GM06990 (cell line): ENCODE measurements around the gene EHBP1.

ENCODE experiments used
- DNase-seq: peaks from one replicate; pipeline ENCODE4 v3.0.0-alpha.2; 2011; ENCODE audit not compliant: insufficient read length; ENCODE audit errors: extremely low read depth
- H3K27me3 ChIP-seq: replicated peaks from 2 replicates; pipeline ENCODE4 v1.6.0; 2011; ENCODE audit warnings: low read length; ENCODE audit not compliant: control insufficient read depth, insufficient read depth
- H3K36me3 ChIP-seq: 2 replicates; pipeline ENCODE4 v1.5.1; 2011; ENCODE audit warnings: low read length; ENCODE audit not compliant: control insufficient read depth, insufficient read depth
- H3K4me3 ChIP-seq: replicated peaks from 2 replicates; pipeline ENCODE4 v1.5.1; 2011; ENCODE audit warnings: low read depth, mild to moderate bottlenecking, control low read depth, low read length
- CTCF ChIP-seq: IDR thresholded peaks from 2 replicates; pipeline ENCODE4 v1.5.1; 2011; ENCODE audit warnings: low read length, control low read depth, mild to moderate bottlenecking, inconsistent platforms; ENCODE audit not compliant: insufficient read depth, poor library complexity, severe bottlenecking

EHBP1 gene

GRCh38 chr2:62870966-62871365, 165.5 kb downstream of the EHBP1 start:
- no peak for DNase-seq
- Histone ChIP-seq H3K36me3 (peaks cover 6% of the 10 kb centered on the region; the same call in 1 of the 2 replicates), H3K27me3 (no peaks in the 10 kb centered on the region), H3K4me3 (no peak overlapping the region)
- TF ChIP-seq CTCF = no peak

GRCh38 chr2:62871506-62871905, 166.0 kb downstream of the EHBP1 start:
- DNase-seq = no peak

GRCh38 chr2:62873603-62874002, 168.1 kb downstream of the EHBP1 start:
- no peak for TF ChIP-seq CTCF
- H3K4me3 ChIP-seq = no peak overlapping the region
- peaks cover 6% of the 10 kb centered on the region; the same call in 1 of the 2 replicates for H3K36me3 ChIP-seq
- DNase-seq = no peak
- H3K27me3 ChIP-seq = no peaks in the 10 kb centered on the region

More at GRCh38 chr2:62871506-62871905, 166.0 kb downstream of the EHBP1 start:
- TF ChIP-seq CTCF = no peak
- Histone ChIP-seq H3K36me3 (peaks cover 6% of the 10 kb centered on the region; the same call in 1 of the 2 replicates), H3K27me3 (no peaks in the 10 kb centered on the region), H3K4me3 (no peak overlapping the region)

- no peak for DNase-seq
- Histone ChIP-seq H3K27me3 (no peaks in the 10 kb centered on the region), H3K4me3 (no peak overlapping the region), H3K36me3 (peaks cover 6% of the 10 kb centered on the region; the same call in 1 of the 2 replicates)
- TF ChIP-seq CTCF = no peak
Measured at GRCh38 chr2:62874881-62875383, 169.4 kb downstream of the EHBP1 start.

GRCh38 chr2:62881162-62881795, 175.8 kb downstream of the EHBP1 start:
- no peaks in the 10 kb centered on the region for H3K27me3 ChIP-seq
- TF ChIP-seq CTCF = no peak
- DNase-seq = no peak
- no peak overlapping the region for H3K4me3 ChIP-seq
- no peaks in the 10 kb centered on the region for H3K36me3 ChIP-seq
